COLO668 (cell line): ENCODE measurements around the gene TEKT3.

Experiments used
- DNase-seq: peaks from one replicate; lab custom pipeline; 2025; ENCODE audit not compliant: unreplicated experiment; lab: John Stamatoyannopoulos, UW

Gene TEKT3

GRCh38 chr17:15350777-15351477, 9.5 kb upstream of the TEKT3 start:
- no peak for DNase-seq

DNA sequence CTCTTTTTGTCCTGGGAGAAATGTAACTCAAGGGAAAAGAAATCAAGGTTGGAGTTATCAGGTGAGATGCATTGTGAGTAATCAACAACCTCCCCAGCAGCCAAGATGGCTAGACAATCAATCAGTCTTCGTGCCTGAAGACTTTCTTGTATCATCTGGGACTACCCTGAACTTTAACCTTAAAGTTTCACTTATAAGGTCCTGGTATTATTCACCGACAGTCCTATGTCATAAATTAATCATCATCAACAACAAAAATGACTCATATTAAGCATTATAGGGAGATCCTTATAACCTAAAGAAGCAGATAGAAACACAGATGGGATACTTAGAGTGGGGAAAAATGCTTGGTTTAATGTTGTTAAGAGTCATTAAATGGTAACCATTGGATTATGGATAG, 7.7 kb upstream of the TEKT3 start:
- no peak for DNase-seq

DNA sequence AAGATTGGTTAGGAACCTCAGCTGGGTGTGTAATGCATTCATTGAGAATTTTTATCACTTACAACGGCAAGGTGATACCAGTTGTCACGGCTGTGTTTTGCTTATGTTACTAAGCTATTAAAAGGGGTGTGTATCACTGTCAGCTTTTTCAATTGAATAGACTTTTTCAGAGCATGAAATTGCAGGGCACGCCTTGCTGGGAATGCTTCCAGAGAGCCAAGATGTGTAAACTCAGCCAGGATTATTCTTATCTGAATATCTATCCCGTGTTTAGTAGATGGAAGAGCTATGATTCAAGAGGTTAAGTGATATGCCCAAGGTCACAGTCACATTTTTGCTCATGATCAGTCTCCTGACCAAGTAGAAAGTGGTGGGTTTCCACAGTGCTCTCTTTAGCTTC, 6.6 kb upstream of the TEKT3 start:
- DNase-seq: no peak

GRCh38 chr17:15346066-15346595, 4.7 kb upstream of the TEKT3 start:
- DNase-seq: no peak

DNA sequence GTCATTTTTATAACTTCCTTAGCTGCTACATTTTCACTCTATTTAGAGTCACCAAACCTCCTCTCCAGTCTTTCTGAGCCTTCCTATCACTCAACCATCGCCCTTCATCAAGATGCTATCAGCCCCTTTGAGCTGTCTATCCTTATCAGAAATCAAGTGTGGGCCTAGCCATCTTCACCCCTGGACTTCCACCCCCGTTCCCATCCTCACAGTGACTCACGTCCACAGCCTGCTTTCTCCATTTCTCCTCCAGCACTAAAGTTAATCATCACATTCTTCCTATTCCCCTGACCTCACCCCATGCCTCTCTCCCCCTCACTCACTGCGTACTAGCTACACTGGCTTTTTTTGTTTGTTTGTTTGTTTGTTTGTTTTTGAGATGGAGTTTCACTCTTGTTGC, 2.4 kb upstream of the TEKT3 start:
- DNase-seq: no peak

DNA sequence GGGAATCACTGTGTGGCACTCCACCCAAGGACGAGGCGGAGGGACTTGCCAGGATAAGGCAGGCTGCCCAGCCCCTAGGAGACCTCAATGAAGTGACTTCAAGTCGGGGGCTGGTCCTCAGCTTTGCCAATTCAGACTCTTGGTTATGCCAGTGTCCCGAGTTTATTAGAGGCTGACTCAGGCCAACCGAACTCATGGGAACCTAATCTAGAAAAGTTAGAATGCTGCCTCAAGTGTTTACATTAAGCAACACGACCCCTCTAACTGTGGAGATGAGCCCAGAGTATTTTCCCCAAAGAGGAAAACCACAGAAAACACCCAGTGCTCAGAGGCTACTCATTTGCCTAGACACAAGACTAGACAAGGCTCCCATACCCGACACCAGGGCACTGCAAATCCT, 1.1 kb upstream of the TEKT3 start:
- no peak for DNase-seq

DNA sequence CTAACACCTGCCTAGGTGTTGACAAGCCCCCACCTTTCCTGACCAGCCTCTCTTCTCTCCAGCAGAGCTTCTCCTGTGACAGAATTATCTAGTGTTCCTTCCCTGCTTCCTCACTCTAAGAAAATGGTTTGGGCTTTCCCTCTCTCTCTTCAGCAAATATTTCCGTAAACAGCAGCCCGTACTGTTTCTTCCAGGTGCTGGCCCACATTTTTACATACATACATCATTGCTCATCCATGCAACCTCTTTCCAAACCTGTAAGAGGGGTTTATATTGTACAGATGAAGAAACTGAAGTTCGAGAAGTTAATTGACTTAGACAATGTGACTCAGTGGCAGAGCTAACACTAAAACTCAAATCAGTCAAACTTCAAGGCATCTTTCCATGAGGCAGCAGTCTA, 569 bp upstream of the TEKT3 start:
- DNase-seq: no peak

DNA sequence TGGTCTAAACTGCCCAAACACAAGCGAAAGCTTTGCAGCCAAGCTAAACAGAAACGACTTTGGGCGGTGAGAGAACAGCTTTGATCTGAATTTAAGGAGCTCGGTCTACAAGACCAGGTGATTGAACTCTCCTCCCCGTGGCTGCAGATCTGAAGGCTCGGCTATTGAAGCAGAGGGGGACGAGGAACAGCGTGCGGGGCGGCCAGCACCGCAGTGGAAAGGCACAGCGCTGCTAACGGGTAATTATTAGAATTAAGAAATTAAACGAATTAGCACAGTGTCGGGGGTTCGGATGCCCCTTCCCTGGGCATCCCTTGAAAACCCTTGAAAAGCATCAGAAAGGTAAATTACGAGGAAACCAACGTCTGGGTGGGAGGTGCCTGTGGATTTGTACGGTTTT, 431 bp downstream of the TEKT3 start:
- DNase-seq: no peak

DNA sequence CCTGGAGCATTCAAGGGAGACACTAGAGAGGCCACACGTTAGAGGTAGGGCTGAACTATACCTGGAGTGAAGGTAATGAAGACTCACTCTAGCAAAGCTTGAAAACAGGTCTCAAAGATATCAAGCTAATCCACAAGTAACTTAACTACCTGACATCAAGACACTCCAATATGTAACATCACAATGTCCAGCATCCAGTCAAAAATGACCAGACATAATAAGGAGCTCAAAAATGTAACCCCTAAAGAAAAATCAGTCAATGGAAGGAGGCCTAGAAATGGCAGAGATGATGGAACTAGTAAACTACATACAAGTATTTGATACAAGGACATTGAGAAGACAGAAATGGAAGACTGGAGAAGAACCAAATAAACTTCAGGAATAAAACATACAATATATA, 6.0 kb downstream of the TEKT3 start:
- no peak for DNase-seq

GRCh38 chr17:15334266-15334665, 7.1 kb downstream of the TEKT3 start:
- no peak for DNase-seq

DNA sequence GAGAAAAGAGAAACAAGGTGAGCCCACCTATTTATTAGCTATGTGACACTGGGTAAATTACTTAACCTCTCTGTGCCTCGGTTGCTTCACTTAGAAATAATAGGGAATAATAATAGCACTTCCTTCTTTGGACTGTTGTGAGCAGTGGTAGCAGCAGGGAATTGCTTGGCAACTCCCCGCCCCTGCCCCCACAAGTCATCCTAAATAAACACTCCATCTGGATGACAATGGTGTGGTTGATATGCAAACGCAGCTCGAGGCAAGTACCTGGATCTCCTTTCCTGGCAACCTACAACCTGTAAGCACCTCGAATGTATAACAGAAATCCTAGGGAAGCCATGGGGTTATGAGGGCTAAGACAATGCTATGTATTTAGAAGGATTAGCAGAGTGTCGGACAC, 9.1 kb downstream of the TEKT3 start:
- no peak for DNase-seq

GRCh38 chr17:15323131-15323530, 18.3 kb downstream of the TEKT3 start:
- no peak for DNase-seq

- DNase-seq: no peak
Observed at GRCh38 chr17:15321556-15322251, 19.7 kb downstream of the TEKT3 start.

- no peak for DNase-seq
Observed at GRCh38 chr17:15319452-15320010, 21.9 kb downstream of the TEKT3 start.

GRCh38 chr17:15311996-15312395, 29.4 kb downstream of the TEKT3 start:
- DNase-seq: no peak

GRCh38 chr17:15309793-15310192, 31.6 kb downstream of the TEKT3 start:
- no peak for DNase-seq

DNA sequence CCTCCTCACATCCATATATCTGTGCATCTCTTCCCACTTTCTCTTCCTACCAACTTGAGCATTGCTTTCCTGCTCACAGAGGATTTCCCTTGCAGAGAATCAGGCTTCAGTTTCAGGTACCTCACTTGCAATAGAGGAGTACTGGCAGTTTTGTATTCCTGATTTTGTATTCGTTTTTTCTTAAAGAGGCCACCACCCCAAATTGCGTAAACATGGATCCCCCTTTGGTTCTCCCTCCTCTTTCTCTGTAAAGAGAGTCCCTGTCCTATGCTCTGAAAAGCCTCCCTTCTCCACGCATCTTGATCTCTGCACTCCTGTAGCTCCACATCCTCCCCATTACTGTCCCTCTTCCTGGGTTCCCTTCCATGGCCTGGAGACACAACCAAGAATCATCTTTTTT, 32.2 kb downstream of the TEKT3 start:
- no peak for DNase-seq

DNA sequence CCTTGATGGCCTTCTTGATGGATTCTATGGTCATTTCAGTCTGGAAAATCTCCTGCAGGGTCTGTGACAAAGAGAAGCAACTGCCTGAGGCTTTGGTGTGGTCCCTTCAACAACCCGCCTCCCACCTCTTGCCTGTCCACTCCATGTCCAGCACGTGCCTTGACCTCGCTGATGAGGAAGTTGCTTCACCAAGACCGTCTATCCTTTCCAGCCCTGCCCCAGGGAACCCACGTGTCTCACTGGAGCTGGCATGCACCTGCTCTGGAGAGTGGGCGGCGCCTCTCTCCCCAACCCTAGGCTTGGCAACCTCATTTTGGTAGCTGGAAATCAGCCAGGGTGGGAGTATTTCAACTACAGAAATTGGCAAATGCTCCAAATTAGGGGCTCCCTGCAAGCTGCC, 32.6 kb downstream of the TEKT3 start:
- no peak for DNase-seq

DNA sequence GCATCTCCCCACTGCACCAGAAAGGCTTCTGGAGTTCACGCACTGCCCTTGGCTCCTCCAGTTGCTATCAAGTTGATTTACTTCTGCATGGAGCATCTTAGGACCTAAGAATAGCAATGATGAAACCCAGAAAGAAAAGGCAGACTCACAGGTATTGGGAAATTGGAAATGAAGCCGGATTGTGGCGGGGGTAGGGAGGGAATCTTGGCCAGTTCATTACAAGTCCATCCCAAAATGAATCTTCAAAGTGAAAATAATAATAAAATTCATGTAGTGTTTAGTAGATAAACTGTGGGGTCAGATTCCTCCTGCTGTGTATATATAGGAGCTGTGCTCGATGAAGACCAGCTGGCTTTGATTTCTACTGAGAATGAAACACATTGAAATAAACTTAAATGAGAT, 33.7 kb downstream of the TEKT3 start:
- DNase-seq: no peak

DNA sequence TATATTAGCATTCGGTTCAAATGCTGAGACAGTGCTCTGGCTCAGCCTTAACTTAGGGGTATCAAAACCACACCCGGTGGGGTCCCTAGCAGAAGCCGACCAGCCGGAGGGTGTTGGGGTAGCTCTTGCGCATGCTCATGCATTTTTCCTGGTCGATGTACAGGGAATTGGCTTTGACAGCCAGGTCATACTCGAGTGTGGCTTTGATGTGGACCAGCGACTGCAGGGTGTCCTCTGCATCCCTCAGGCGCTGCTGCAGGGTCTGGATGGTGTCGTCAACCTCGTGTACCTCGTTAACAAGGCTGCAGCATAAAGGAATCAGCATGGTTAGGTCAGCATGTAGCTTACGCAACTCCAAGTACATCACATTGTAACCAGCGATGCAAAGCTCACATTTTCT, 37.5 kb downstream of the TEKT3 start:
- DNase-seq: no peak

DNA sequence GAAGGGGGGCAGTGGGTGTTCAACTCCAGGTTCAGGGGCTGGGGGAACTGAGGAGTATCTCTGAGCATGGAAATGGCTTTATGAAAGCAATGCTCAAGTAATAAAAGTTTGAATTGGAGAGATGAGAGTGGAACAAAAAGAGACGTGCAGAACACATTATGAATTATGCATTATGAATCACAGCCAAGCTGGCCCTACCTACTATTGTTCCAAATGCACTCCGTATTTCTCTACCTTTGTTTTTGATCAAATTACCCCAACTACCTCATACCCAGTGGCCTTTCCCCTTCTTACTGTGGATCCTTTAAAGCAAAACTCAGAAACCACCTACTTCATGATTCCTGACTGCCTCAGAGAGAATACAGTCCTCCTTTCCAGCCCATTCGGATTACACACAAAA, 38.1 kb downstream of the TEKT3 start:
- DNase-seq: no peak

DNA sequence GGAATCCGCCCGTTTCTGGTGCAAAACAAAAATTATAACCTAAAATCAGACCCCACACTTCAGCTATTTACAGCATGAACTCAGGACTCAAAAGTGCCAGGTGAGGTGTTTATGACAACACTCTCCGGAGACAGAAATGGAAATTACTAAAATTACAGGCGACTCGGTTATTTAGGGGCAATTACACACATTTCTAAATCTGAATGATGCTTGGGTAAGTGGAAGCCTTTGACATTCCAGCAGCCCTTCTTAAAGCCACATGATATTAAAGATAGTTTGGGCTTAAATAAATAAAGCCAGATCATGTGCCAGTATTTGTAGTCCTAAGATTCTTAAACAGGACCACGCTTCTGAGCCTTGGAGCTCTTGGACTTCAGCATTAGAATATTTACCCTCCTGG, 39.6 kb downstream of the TEKT3 start:
- no peak for DNase-seq
